Natural killer cell (primary cell): ENCODE data around the gene ENPP7. TPM values are rescaled to one million over a fixed set of nuclear protein-coding genes. Genes with fewer than 3 reads are reported as not detected.

ENCODE experiments used
- ATAC-seq, 3 donors: fragments of 150-1000 bp in 2 of 3; fragments of 200-7000 bp in 1 of 3; cut with Tn5 transposase; 1 replicate in 1 of 3; 2 replicates in 2 of 3; pipeline ENCODE4 v1.10.0; 2021; ENCODE audit warnings: mild to moderate bottlenecking in 2 of 3, moderate library complexity in 2 of 3
- DNase-seq, 2 donors: peaks; one replicate each; pipeline versions ENCODE4 v3.0.0 to v3.0.0-alpha.2; 2013 to 2021; ENCODE audit warnings: mixed read lengths in 1 of 2
- H3K27ac ChIP-seq: one replicate; pipeline ENCODE4 v1.5.1; 2013; ENCODE audit warnings: mild to moderate bottlenecking, low read length
- H3K27me3 ChIP-seq: one replicate; pipeline ENCODE4 v1.6.1; 2013; ENCODE audit warnings: low read length; ENCODE audit not compliant: control insufficient read depth, insufficient read depth
- H3K36me3 ChIP-seq: one replicate; pipeline ENCODE4 v1.6.1; 2013; ENCODE audit warnings: low read length; ENCODE audit not compliant: control insufficient read depth, insufficient read depth
- H3K4me1 ChIP-seq: one replicate; pipeline ENCODE4 v1.6.1; 2013; ENCODE audit warnings: low read length; ENCODE audit not compliant: control insufficient read depth, insufficient read depth
- H3K4me3 ChIP-seq: one replicate; pipeline ENCODE4 v1.5.1; 2013; ENCODE audit warnings: low read length
- H3K9me3 ChIP-seq: one replicate; pipeline ENCODE4 v1.6.1; 2013; ENCODE audit warnings: low read length; ENCODE audit not compliant: control insufficient read depth, insufficient read depth
- H3K27ac Mint-ChIP-seq, 2 donors: one replicate each; pipeline ENCODE4 v1.8.0; 2022; ENCODE audit warnings: mild to moderate bottlenecking in 2 of 2, mixed read lengths in 2 of 2, moderate library complexity in 1 of 2
- H3K27me3 Mint-ChIP-seq, 2 donors: one replicate each; pipeline ENCODE4 v1.8.0; 2022; ENCODE audit warnings: low read depth in 2 of 2, mixed read lengths in 2 of 2
- H3K36me3 Mint-ChIP-seq: one replicate; pipeline ENCODE4 v1.8.0; 2022; ENCODE audit warnings: mixed read lengths
- H3K4me1 Mint-ChIP-seq, 2 donors: one replicate each; pipeline ENCODE4 v1.8.0; 2022; ENCODE audit warnings: mixed read lengths in 2 of 2
- H3K4me3 Mint-ChIP-seq: one replicate; pipeline ENCODE4 v1.8.0; 2022; ENCODE audit warnings: mild to moderate bottlenecking, moderate library complexity, mixed read lengths
- H3K9me3 Mint-ChIP-seq, 2 donors: one replicate each; pipeline ENCODE4 v1.8.0; 2022; ENCODE audit warnings: mixed read lengths in 2 of 2
- CTCF ChIP-seq: fragments of 200-600 bp; IDR thresholded peaks from one replicate; pipeline ENCODE4 v1.8.0; 2022; ENCODE audit warnings: antibody characterized with exemption
- WGBS: methylation state at CpG from one replicate; pipeline ENCODE4 v1.1.7; 2013; ENCODE audit warnings: missing lambda C conversion rate; ENCODE audit not compliant: insufficient coverage; 5-methylcytosine and 5-hydroxymethylcytosine counted together
- intact Hi-C: fragments of 100-400 bp; cut with micrococcal nuclease; formaldehyde crosslinking; loops from one replicate; pipeline ENCODE4 v1.14.2; 2022
- total RNA-seq, 4 donors: library from RNA; stranded (reverse); fragments of 120-200 nt in 1 of 4; gene quantifications; one replicate each; pipeline versions ENCODE4 v1.2.3 to v1.2.4, GENCODE V29; 2013 to 2022

The ENPP7 gene
- total RNA-seq, 3 donors from 2014 or later (not counting 1 experiment from before 2014, with no cell fraction given): 0.95 TPM; not detected in 2

GRCh38 chr17:79698146-79698846 is 32.4 kb upstream of the ENPP7 start:
- Mint-ChIP-seq H3K36me3 (no peaks in the 10 kb centered on the region), H3K27ac (no peak overlapping the region)
- 55% methylated on average over 14 of the region's 15 CpGs for WGBS

GRCh38 chr17:79699386-79700036 is 31.2 kb upstream of the ENPP7 start:
- DNase-seq (no peak), ATAC-seq (peak in 1 of 3 donors; percentile 45)
- H3K4me3 Mint-ChIP-seq: no peak overlapping the region
- no peaks in the 10 kb centered on the region for H3K36me3 Mint-ChIP-seq
- Histone ChIP-seq H3K27me3 (no peaks in the 10 kb centered on the region), H3K9me3 (no peaks in the 10 kb centered on the region), H3K4me3 (no peak overlapping the region), H3K4me1 (no peaks in the 10 kb centered on the region), H3K36me3 (no peaks in the 10 kb centered on the region), H3K27ac (no peak overlapping the region)
- intact Hi-C loops: no loop called here
- H3K27me3 Mint-ChIP-seq: peaks cover 19 to 20% of the 10 kb centered on the region in 2 donors
- no peaks in the 10 kb centered on the region for H3K4me1 Mint-ChIP-seq
- H3K9me3 Mint-ChIP-seq: no peaks in the 10 kb centered on the region
- TF ChIP-seq CTCF: no peak
- 80% methylated on average over 12 of the region's 12 CpGs for WGBS
- no peak overlapping the region for H3K27ac Mint-ChIP-seq

More at GRCh38 chr17:79698146-79698846, 32.4 kb upstream of the ENPP7 start:
- no peak overlapping the region for H3K4me3 Mint-ChIP-seq
- TF ChIP-seq CTCF: no peak
- H3K27me3 ChIP-seq: no peaks in the 10 kb centered on the region
- H3K36me3 ChIP-seq: no peaks in the 10 kb centered on the region
- intact Hi-C loops: no loop called here
- no peaks in the 10 kb centered on the region for H3K4me1 ChIP-seq
- no peak overlapping the region for H3K27ac ChIP-seq
- peaks cover 19 to 20% of the 10 kb centered on the region in 2 donors for H3K27me3 Mint-ChIP-seq
- no peaks in the 10 kb centered on the region for H3K9me3 Mint-ChIP-seq
- ATAC-seq: no peak
- no peaks in the 10 kb centered on the region for H3K4me1 Mint-ChIP-seq
- DNase-seq: no peak
- H3K4me3 ChIP-seq: no peak overlapping the region
- H3K9me3 ChIP-seq: no peaks in the 10 kb centered on the region

GRCh38 chr17:79700592-79700991 is 30.2 kb upstream of the ENPP7 start:
- Mint-ChIP-seq H3K9me3 (no peaks in the 10 kb centered on the region), H3K4me1 (no peaks in the 10 kb centered on the region), H3K27me3 (peaks cover 18 to 20% of the 10 kb centered on the region in 2 donors), H3K27ac (no peak overlapping the region), H3K4me3 (no peak overlapping the region), H3K36me3 (no peaks in the 10 kb centered on the region)
- TF ChIP-seq CTCF: no peak
- intact Hi-C loops: no loop called here
- DNase-seq (no peak), ATAC-seq (no peak)
- Histone ChIP-seq H3K36me3 (no peaks in the 10 kb centered on the region), H3K27ac (no peak overlapping the region), H3K4me3 (no peak overlapping the region), H3K27me3 (no peaks in the 10 kb centered on the region), H3K4me1 (no peaks in the 10 kb centered on the region), H3K9me3 (no peaks in the 10 kb centered on the region)
- 76% methylated on average over 5 of the region's 5 CpGs for WGBS
